GM06990 (cell line): ENCODE results near the gene MCTP1.

Source experiments
- DNase-seq: peaks from one replicate; pipeline ENCODE4 v3.0.0-alpha.2; 2011; ENCODE audit not compliant: insufficient read length; ENCODE audit errors: extremely low read depth
- H3K27me3 ChIP-seq: replicated peaks from 2 replicates; pipeline ENCODE4 v1.6.0; 2011; ENCODE audit warnings: low read length; ENCODE audit not compliant: control insufficient read depth, insufficient read depth
- H3K36me3 ChIP-seq: 2 replicates; pipeline ENCODE4 v1.5.1; 2011; ENCODE audit warnings: low read length; ENCODE audit not compliant: control insufficient read depth, insufficient read depth
- H3K4me3 ChIP-seq: replicated peaks from 2 replicates; pipeline ENCODE4 v1.5.1; 2011; ENCODE audit warnings: low read depth, mild to moderate bottlenecking, control low read depth, low read length
- TF ChIP-seq, protein P1 (sequence below): IDR thresholded peaks from 2 replicates; pipeline ENCODE4 v1.5.1; 2011; ENCODE audit warnings: low read length, control low read depth, mild to moderate bottlenecking, inconsistent platforms; ENCODE audit not compliant: insufficient read depth, poor library complexity, severe bottlenecking

MCTP1 gene

DNA sequence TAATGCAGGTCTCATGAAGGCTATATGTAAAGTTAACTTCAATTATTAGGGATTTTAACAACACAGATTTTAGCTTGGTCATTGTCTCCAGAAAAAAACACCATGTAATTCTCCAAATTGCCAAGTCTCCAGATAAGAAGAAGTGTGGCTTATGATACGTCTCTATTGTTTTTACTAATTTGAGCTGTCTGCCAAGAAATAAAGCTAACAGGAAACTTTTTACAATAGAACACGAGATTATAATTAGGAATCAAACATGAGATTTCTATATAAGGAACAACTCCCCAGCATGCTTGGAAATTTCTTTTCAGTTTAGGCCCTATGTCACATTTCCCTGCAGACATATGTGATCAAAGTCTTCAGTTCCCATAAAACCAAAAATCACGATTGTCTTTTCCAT lies 142.7 kb downstream of the MCTP1 start:
- TF ChIP-seq, protein P1, sequence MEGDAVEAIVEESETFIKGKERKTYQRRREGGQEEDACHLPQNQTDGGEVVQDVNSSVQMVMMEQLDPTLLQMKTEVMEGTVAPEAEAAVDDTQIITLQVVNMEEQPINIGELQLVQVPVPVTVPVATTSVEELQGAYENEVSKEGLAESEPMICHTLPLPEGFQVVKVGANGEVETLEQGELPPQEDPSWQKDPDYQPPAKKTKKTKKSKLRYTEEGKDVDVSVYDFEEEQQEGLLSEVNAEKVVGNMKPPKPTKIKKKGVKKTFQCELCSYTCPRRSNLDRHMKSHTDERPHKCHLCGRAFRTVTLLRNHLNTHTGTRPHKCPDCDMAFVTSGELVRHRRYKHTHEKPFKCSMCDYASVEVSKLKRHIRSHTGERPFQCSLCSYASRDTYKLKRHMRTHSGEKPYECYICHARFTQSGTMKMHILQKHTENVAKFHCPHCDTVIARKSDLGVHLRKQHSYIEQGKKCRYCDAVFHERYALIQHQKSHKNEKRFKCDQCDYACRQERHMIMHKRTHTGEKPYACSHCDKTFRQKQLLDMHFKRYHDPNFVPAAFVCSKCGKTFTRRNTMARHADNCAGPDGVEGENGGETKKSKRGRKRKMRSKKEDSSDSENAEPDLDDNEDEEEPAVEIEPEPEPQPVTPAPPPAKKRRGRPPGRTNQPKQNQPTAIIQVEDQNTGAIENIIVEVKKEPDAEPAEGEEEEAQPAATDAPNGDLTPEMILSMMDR, result no peak
- no peaks in the 10 kb centered on the region; the same call in 1 of the 2 replicates for H3K27me3 ChIP-seq
- no peak for DNase-seq
- no peaks in the 10 kb centered on the region for H3K36me3 ChIP-seq
- H3K4me3 ChIP-seq, result no peak overlapping the region

DNA sequence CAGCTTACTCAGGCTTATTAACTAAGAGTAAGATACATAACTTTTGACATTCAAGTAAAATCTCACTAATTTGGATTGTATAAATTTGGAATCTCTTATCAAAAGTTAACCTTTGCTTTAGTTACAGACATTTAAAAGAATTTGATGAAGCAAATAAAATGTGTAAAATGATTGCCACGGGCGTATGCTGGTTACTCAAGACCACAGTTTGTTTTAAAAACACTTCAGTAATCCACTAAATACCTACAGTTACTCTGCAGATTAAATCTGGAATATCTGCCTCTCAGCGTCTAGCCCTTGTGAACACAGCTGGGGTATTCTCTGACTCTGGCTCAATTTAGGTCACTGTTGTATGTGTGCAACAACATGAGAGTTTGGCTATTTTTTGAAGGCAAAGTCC lies 143.8 kb downstream of the MCTP1 start:
- TF ChIP-seq, protein P1, result no peak
- H3K4me3 ChIP-seq, result no peak overlapping the region
- H3K36me3 ChIP-seq, result no peaks in the 10 kb centered on the region
- DNase-seq, result no peak
- H3K27me3 ChIP-seq, result no peaks in the 10 kb centered on the region; the same call in 1 of the 2 replicates

DNA sequence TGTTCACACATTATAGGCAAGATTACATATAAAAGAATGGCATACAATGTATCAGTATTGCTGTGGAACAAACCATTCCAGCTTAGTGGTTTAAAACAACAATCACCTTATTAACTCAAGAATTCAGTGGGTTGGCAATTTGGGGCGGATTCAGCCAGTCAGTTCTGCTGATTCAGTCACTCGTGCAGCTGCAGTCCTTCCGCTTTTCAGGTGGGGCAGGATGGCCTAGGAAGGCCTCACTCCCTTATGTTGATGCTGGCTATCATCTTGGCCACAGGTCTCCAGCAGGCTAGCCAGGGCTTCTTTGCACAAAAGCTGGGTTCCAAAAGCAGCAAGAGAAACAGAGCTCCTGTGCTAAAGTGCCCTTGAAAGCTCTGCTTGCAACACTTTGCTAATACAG lies 150.6 kb downstream of the MCTP1 start:
- Histone ChIP-seq H3K27me3 (no peaks in the 10 kb centered on the region; the same call in none of the 2 replicates), H3K4me3 (no peak overlapping the region), H3K36me3 (no peaks in the 10 kb centered on the region)
- DNase-seq, result no peak
- TF ChIP-seq, protein P1, result no peak

DNA sequence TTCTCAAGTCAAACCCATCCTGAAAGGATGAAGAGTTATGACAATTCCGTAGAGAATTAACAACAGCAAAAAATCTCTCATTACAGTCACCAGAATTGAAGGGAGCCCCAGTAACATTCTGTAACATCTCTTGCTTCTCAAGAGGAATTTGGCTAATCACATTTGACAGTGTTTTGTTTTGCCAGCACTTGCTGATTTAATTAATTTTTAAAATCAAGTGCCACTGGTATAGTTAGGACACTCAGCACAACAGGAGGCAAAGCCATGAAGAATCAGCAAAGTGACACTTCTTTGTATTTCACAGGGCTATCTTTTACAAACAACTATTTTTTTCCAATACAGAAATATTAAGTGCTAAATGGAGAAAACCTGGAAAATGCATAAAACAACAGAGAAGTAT lies 152.8 kb downstream of the MCTP1 start:
- TF ChIP-seq, protein P1, result no peak
- Histone ChIP-seq H3K36me3 (no peaks in the 10 kb centered on the region), H3K27me3 (no peaks in the 10 kb centered on the region; the same call in none of the 2 replicates), H3K4me3 (no peak overlapping the region)
- DNase-seq, result no peak

DNA sequence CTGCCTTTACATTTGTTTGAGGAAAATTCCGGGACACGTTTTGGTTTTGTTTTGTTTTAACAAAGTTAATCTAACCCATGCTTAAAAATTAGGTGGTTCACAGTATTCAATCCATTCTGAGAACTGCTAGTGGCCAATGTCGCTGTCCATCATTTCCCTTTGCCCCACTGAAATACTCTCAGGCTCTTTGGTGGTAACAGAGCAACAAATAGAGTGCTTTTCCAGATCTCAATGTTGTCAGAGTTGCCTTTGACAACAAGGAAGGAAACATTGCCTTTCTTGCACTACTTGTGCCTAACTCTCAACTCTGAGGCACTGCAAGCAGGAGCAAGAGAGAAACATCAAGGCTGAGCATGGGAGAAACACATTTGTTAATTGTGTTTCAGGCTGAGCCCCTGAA lies 154.0 kb downstream of the MCTP1 start:
- no peak overlapping the region for H3K4me3 ChIP-seq
- H3K27me3 ChIP-seq, result no peaks in the 10 kb centered on the region; the same call in none of the 2 replicates
- TF ChIP-seq, protein P1, result no peak
- H3K36me3 ChIP-seq, result no peaks in the 10 kb centered on the region
- no peak for DNase-seq

DNA sequence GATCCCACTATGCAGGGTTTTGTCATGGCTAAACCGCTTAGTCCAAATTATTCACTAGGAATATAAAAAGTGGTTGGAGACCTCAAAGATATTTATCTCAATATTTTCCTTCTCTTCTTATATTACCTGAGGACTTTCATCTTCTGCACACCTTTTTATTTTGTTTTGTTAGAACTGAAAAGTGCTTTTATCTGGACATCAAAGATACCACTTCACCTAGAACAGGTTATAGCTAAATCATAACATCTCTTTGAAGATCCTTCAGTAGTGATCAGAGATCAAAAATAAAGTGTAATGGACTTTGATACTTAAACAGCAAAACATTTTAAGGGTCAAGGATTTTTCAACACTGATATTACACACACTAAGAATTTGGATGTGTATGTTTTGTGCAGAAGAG lies 160.2 kb downstream of the MCTP1 start:
- DNase-seq, result no peak
- Histone ChIP-seq H3K27me3 (no peaks in the 10 kb centered on the region), H3K36me3 (no peaks in the 10 kb centered on the region), H3K4me3 (no peak overlapping the region)
- TF ChIP-seq, protein P1, result no peak
